ENCODE measurements around the gene FOXJ3.

The FOXJ3 gene

DNA sequence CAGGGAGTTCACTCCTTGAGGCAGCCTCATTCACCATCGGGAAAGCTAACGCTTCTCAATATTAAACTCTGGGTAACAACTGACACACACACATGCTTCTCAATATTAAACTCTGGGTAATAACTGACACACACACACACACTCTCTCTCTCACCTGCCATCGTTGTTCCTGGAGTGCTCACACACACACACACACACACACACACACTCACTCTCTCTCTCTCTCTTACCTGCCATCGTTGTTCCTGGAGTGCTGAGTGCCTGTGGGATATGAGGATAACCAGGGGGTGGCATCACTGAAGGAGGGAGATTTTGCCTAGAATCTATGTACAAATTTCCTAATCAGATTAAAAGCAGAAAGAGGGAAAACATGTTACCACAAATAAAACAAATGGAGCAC lies 153.3 kb downstream of the FOXJ3 start:
- DNase-seq (ENCODE audit: low read depth in 2 of 2): no peak
- H3K4me3 ChIP-seq (replicated peaks in 1 of 2; ENCODE audit: low read depth in 2 of 2, low read length in 2 of 2): no peak overlapping the region
- TF ChIP-seq, protein P1, sequence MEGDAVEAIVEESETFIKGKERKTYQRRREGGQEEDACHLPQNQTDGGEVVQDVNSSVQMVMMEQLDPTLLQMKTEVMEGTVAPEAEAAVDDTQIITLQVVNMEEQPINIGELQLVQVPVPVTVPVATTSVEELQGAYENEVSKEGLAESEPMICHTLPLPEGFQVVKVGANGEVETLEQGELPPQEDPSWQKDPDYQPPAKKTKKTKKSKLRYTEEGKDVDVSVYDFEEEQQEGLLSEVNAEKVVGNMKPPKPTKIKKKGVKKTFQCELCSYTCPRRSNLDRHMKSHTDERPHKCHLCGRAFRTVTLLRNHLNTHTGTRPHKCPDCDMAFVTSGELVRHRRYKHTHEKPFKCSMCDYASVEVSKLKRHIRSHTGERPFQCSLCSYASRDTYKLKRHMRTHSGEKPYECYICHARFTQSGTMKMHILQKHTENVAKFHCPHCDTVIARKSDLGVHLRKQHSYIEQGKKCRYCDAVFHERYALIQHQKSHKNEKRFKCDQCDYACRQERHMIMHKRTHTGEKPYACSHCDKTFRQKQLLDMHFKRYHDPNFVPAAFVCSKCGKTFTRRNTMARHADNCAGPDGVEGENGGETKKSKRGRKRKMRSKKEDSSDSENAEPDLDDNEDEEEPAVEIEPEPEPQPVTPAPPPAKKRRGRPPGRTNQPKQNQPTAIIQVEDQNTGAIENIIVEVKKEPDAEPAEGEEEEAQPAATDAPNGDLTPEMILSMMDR (IDR thresholded peaks at IDR 0.05; ENCODE audit: low read depth, low read length): no peak

DNA sequence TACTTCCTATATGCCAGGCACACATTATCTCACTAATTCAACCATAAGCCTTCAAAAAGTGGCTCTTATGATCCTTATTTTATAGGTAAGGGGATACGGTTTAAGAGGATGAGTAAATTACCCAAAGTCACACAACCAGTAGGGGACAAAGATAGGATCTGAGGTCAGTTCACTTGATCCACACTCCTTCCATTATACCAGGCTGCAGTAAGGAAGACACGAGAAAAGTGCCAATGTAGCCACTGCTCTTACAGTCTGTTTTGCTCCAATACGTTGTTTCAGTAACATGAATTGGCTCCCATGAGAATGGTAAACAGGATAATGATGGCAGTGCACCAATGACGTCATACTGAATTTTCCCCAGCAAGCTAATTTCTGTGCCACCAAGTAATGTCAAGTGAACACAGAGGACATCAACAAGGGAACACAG lies 155.1 kb downstream of the FOXJ3 start:
- TF ChIP-seq, protein P1 (IDR thresholded peaks at IDR 0.05; ENCODE audit: low read depth, low read length): no peak
- no peak overlapping the region for H3K4me3 ChIP-seq (replicated peaks in 1 of 2; ENCODE audit: low read depth in 2 of 2, low read length in 2 of 2)
- DNase-seq (ENCODE audit: low read depth in 2 of 2): no peak

- H3K4me3 ChIP-seq (replicated peaks in 1 of 2; ENCODE audit: low read depth in 2 of 2, low read length in 2 of 2): no peak overlapping the region
- TF ChIP-seq, protein P1 (IDR thresholded peaks at IDR 0.05; ENCODE audit: low read depth, low read length): no peak
- DNase-seq (ENCODE audit: low read depth in 2 of 2): peak; percentile 45 to 85
Measured at GRCh38 chr1:42179275-42179674, 155.8 kb downstream of the FOXJ3 start.

GRCh38 chr1:42178249-42178648 lies 156.8 kb downstream of the FOXJ3 start:
- H3K4me3 ChIP-seq (replicated peaks in 1 of 2; ENCODE audit: low read depth in 2 of 2, low read length in 2 of 2): no peak overlapping the region
- TF ChIP-seq, protein P1 (IDR thresholded peaks at IDR 0.05; ENCODE audit: low read depth, low read length): no peak
- peak in 1 of 2 donors; percentile 20 for DNase-seq (ENCODE audit: low read depth in 2 of 2)

DNA sequence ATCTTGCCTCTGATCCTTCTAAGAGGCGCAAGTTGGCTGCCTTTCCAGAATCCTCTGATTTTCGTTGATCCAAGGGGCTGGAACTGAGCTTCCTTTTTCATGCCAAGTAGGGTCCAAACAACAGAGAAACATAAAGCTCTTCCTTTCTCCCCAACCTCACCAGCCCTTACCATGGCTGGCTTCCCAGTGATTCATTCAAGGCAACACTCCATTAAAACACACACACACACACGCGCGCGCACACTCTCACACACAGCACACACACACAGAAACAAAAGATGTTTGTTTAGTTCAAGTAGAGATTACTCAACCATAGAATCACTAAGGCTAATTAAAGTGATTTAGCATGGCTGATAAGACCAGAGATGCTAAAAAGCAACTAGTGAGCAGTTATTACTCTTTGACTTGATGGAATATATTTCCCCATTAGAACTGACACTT lies 157.5 kb downstream of the FOXJ3 start:
- TF ChIP-seq, protein P1 (IDR thresholded peaks at IDR 0.05; ENCODE audit: low read depth, low read length): no peak
- peak; percentile 72 to 91 for DNase-seq (ENCODE audit: low read depth in 2 of 2)

DNA sequence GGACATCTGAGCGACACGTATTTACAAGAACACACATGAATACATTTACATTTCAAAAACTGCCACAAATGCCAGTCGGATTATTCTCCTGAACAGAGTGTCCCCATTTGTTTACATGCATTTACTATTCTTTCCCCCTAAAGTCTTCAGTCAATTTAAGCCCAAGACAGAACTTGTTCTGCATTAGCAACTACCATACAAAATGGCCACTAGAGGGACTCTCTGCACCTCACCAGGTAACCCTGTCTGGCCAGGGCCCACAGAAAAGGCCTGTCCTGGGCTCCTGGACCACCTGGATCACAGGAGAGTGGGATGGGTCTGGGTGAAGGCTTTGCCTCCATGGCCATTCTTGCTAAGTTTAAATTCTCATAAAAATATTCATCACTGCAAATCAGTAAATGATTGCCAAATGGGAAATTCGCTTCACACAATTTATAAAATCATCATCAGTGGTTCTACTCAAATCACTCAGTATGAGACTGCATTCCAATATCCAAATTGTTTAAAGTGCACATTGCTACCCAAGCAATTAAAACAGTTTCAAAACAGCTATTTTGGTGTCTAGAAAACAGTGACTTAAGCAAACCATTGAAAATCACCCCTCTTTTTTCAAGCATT lies 158.0 kb downstream of the FOXJ3 start:
- TF ChIP-seq, protein P1 (IDR thresholded peaks at IDR 0.05; ENCODE audit: low read depth, low read length): peak; percentile 81
- peak; percentile 63 to 69 for DNase-seq (ENCODE audit: low read depth in 2 of 2)
- no peak overlapping the region for H3K4me3 ChIP-seq (replicated peaks in 1 of 2; ENCODE audit: low read depth in 2 of 2, low read length in 2 of 2)

More for the DNA sequence above, 157.5 kb downstream of the FOXJ3 start:
- no peak overlapping the region for H3K4me3 ChIP-seq (replicated peaks in 1 of 2; ENCODE audit: low read depth in 2 of 2, low read length in 2 of 2)
